ENCODE measurements around the gene CHRNA3. TPM values are rescaled to one million over a fixed set of nuclear protein-coding genes. Genes with fewer than 3 reads are reported as not detected.

CHRNA3 gene
- total and polyA plus RNA-seq, 2 experiments from 2014 or later = 1.7 to 2.3 TPM

DNA sequence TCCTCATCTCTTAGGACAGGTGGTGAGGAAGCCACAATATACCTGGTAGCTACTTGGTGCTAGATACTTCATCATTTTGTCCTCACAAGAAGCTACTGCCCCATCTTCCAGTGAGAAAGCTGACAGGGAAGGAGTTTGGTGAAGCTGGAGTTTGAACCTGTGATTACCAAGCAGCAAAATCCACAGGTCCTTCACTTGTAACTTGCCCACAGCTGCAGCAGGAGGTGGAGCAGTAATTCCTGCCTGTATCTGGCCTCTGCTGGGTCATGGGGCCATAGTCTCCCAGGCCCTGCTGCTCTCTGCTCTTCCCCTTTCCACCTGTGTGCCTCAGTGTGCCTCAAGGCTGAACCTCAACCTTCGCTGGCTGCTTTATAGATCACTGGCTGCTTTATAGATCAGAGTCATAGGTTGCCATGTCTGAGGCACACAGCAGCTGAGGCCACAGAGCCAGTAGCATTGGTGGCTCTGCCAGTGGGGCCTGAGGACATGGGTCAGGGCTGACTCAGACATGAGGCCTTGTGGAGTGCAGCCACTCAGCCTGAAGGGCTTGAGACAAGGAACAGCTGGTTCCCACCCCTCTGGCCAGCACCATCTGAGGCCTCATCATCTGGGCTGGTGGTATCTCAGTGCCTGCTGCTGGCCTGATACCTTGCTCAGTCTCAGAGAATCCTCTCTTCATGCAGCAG is 31.3 kb upstream of the CHRNA3 start:
- Histone ChIP-seq H3K9me3 (ENCODE audit: low read depth) (no peaks in the 10 kb centered on the region), H3K4me1 (ENCODE audit: insufficient read depth) (no peaks in the 10 kb centered on the region), H3K27ac (no peak overlapping the region), H3K79me2 (no peaks in the 10 kb centered on the region), H2AFZ (no peak overlapping the region), H4K20me1 (ENCODE audit: insufficient read depth, poor library complexity, severe bottlenecking) (no peaks in the 10 kb centered on the region), H3K27me3 (no peaks in the 10 kb centered on the region), H3K36me3 (replicated peaks; ENCODE audit: insufficient read depth, low read depth) (no peaks in the 10 kb centered on the region), H3K4me3 (no peak overlapping the region), H3K4me2 (no peak overlapping the region), H3K9me2 (replicated peaks; ENCODE audit: insufficient read depth) (no peaks in the 10 kb centered on the region)
- TF ChIP-seq, protein P1, sequence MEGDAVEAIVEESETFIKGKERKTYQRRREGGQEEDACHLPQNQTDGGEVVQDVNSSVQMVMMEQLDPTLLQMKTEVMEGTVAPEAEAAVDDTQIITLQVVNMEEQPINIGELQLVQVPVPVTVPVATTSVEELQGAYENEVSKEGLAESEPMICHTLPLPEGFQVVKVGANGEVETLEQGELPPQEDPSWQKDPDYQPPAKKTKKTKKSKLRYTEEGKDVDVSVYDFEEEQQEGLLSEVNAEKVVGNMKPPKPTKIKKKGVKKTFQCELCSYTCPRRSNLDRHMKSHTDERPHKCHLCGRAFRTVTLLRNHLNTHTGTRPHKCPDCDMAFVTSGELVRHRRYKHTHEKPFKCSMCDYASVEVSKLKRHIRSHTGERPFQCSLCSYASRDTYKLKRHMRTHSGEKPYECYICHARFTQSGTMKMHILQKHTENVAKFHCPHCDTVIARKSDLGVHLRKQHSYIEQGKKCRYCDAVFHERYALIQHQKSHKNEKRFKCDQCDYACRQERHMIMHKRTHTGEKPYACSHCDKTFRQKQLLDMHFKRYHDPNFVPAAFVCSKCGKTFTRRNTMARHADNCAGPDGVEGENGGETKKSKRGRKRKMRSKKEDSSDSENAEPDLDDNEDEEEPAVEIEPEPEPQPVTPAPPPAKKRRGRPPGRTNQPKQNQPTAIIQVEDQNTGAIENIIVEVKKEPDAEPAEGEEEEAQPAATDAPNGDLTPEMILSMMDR (IDR thresholded peaks at IDR 0.05; ENCODE audit: poor library complexity) = no peak
- TF ChIP-seq EZH2 (IDR thresholded peaks at IDR 0.05; ENCODE audit: borderline replicate concordance) = no peak
- TF ChIP-seq EZH2phosphoT487 (IDR thresholded peaks at IDR 0.05; ENCODE audit: low read depth, severe bottlenecking, unreplicated experiment) = no peak
- DNase-seq (ENCODE audit: low spot score) = no peak
- 91% methylated on average over 1 of the region's 1 CpG for WGBS (ENCODE audit: low lambda C conversion rate, missing lambda C conversion rate)

DNA sequence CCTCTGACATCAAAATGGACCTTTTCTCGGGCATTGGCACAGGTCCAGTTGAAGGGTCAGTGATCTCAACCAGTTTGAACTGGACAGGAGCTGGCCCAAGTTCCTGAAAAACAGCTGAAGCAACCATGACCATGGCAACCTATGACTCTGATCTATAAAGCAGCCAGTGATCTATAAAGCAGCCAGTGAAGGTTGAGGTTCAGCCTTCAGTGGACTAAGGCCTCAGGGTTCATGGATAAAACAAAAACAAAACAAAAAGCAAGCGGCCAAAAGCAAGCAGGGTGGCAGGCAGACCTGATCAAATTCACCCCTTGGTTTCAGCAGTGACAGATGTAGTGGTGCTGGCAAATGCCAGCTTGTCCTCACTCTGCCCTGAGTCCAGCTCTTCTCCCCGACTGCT is 30.2 kb upstream of the CHRNA3 start:
- Histone ChIP-seq H3K4me2 (no peak overlapping the region), H2AFZ (no peak overlapping the region), H3K9me2 (replicated peaks; ENCODE audit: insufficient read depth) (no peaks in the 10 kb centered on the region), H3K36me3 (replicated peaks; ENCODE audit: insufficient read depth, low read depth) (no peaks in the 10 kb centered on the region), H3K4me3 (no peak overlapping the region), H3K27me3 (no peaks in the 10 kb centered on the region), H3K9me3 (ENCODE audit: low read depth) (no peaks in the 10 kb centered on the region), H3K27ac (no peak overlapping the region), H4K20me1 (ENCODE audit: insufficient read depth, poor library complexity, severe bottlenecking) (no peaks in the 10 kb centered on the region), H3K79me2 (no peaks in the 10 kb centered on the region), H3K4me1 (ENCODE audit: insufficient read depth) (no peaks in the 10 kb centered on the region)
- DNase-seq (ENCODE audit: low spot score) = no peak
- WGBS (ENCODE audit: low lambda C conversion rate, missing lambda C conversion rate) = 79% methylated on average over 3 of the region's 3 CpGs
- TF ChIP-seq, protein P1 (IDR thresholded peaks at IDR 0.05; ENCODE audit: poor library complexity) = no peak
- no peak for TF ChIP-seq EZH2 (IDR thresholded peaks at IDR 0.05; ENCODE audit: borderline replicate concordance)
- no peak for TF ChIP-seq EZH2phosphoT487 (IDR thresholded peaks at IDR 0.05; ENCODE audit: low read depth, severe bottlenecking, unreplicated experiment)

DNA sequence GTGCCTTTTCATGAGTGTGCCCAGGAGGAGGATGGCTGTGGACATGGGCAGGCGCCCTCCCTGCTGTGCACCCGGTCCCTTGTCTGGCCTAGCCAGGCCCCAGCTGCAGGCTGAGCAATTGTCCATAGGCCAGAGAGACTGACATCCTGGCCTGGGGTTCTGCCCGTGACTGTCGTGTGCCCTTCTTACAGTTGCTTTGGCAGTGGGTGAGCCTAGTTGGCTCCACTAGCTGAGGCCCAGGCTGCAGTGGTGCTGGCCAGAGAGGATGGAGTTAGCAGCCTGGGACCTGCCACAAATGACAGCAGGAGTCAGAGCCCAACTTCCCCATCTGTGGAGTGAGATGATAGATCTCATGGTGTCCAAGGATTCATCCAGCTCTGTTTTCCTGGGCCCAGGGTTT is 29.2 kb upstream of the CHRNA3 start:
- no peaks in the 10 kb centered on the region for H3K4me1 ChIP-seq (ENCODE audit: insufficient read depth)
- no peak overlapping the region for H3K4me2 ChIP-seq
- H3K9me3 ChIP-seq (ENCODE audit: low read depth) = no peaks in the 10 kb centered on the region
- H3K27me3 ChIP-seq = no peaks in the 10 kb centered on the region
- 89% methylated on average over 4 of the region's 4 CpGs for WGBS (ENCODE audit: low lambda C conversion rate, missing lambda C conversion rate)
- no peak for DNase-seq (ENCODE audit: low spot score)
- H3K4me3 ChIP-seq = no peak overlapping the region
- no peak for TF ChIP-seq EZH2phosphoT487 (IDR thresholded peaks at IDR 0.05; ENCODE audit: low read depth, severe bottlenecking, unreplicated experiment)
- TF ChIP-seq EZH2 (IDR thresholded peaks at IDR 0.05; ENCODE audit: borderline replicate concordance) = no peak
- TF ChIP-seq, protein P1 (IDR thresholded peaks at IDR 0.05; ENCODE audit: poor library complexity) = no peak
- H4K20me1 ChIP-seq (ENCODE audit: insufficient read depth, poor library complexity, severe bottlenecking) = no peaks in the 10 kb centered on the region
- H3K36me3 ChIP-seq (replicated peaks; ENCODE audit: insufficient read depth, low read depth) = no peaks in the 10 kb centered on the region
- H3K27ac ChIP-seq = no peak overlapping the region
- H3K9me2 ChIP-seq (replicated peaks; ENCODE audit: insufficient read depth) = no peaks in the 10 kb centered on the region
- H2AFZ ChIP-seq = no peak overlapping the region
- H3K79me2 ChIP-seq = no peaks in the 10 kb centered on the region
